Activated T-helper 2 cell treated with anti-CD3 and anti-CD28 coated beads, Interferon-gamma antibody, Interleukin-2, Interleukin-4, amounts not matched to agents 10 μg/mL and 5 μg/mL and 100 μg/mL, durations not matched to agents 14 hours and 24 hours and 36 hours (primary cell): Measurements from ENCODE around the gene ATG3. TPM values are rescaled to one million over a fixed set of nuclear protein-coding genes. Genes with fewer than 3 reads are reported as not detected.

Experiments
- DNase-seq: peaks from one replicate; pipeline ENCODE4 v3.0.0; 2021; ENCODE audit warnings: low spot score
- H3K27ac Mint-ChIP-seq: one replicate; pipeline ENCODE4 v1.8.0; 2021; ENCODE audit warnings: mixed read lengths
- H3K27me3 Mint-ChIP-seq: one replicate; pipeline ENCODE4 v1.8.0; 2021; ENCODE audit warnings: low read depth, mixed read lengths
- H3K36me3 Mint-ChIP-seq: one replicate; pipeline ENCODE4 v1.8.0; 2021; ENCODE audit warnings: low read depth, mixed read lengths
- H3K4me1 Mint-ChIP-seq: one replicate; pipeline ENCODE4 v1.8.0; 2021; ENCODE audit warnings: low read depth, mixed read lengths
- H3K4me3 Mint-ChIP-seq: one replicate; pipeline ENCODE4 v1.8.0; 2021; ENCODE audit warnings: low read depth, mild to moderate bottlenecking, moderate library complexity, mixed read lengths
- H3K9me3 Mint-ChIP-seq: one replicate; pipeline ENCODE4 v1.8.0; 2021; ENCODE audit warnings: mixed read lengths
- intact Hi-C: fragments of 100-400 bp; cut with micrococcal nuclease; formaldehyde crosslinking; loops from one replicate; pipeline ENCODE4 v1.15.1; 2023
- total RNA-seq: library from RNA; stranded (reverse); gene quantifications from 2 replicates; pipeline ENCODE4 v1.2.3, GENCODE V29; 2022

ATG3 gene
- total RNA-seq, 1 donor from 2014 or later = 61.6 TPM

GRCh38 chr3:112489674-112490479, 71.9 kb downstream of the ATG3 start:
- intact Hi-C loops = loop anchor here (2.0 to 10.0 kb wide), 3 partner anchors 29 to 1725 kb away; no protein-coding TSS in a partner anchor
- H3K9me3 Mint-ChIP-seq = peaks cover 8% of the 10 kb centered on the region
- DNase-seq = no peak
- H3K27me3 Mint-ChIP-seq = no peaks in the 10 kb centered on the region
- H3K27ac Mint-ChIP-seq = peak overlapping the region; percentile 92
- peak overlapping the region; percentile 70 for H3K4me3 Mint-ChIP-seq
- peaks cover 59% of the 10 kb centered on the region for H3K4me1 Mint-ChIP-seq
- H3K36me3 Mint-ChIP-seq = peaks cover 65% of the 10 kb centered on the region

DNA sequence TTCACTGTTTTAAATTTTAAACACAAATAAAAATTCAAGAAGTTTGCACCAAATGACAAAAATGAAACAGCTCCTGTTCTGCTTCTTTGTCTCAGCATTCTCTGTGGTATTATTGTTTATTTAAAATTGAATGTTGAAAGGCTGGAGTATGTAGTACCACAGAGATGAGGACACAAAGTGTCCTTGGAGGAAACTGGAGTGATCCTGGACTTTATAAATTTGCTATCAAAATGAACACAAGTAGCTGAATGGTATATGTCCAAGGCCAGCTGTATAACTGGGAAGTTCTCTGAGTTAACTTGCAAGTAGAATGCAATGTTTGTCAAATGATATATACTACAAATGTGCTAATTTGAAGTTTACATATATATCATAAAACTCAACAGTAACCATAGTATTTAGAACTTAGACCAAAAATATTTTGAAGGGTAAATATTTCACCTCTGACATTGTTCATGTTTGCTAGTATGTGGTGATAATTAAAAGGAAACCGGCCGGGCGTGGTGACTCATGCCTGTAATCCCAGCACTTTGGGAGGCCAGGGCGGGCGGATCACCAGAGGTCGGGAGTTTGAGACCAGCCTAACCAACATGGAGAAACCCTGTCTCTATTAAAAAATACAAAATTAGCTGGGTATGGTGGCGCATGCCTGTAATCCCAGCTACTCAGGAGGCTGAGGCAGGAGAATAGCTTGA, 74.8 kb downstream of the ATG3 start:
- DNase-seq = no peak
- Mint-ChIP-seq H3K4me1 (peaks cover 57% of the 10 kb centered on the region), H3K4me3 (no peak overlapping the region), H3K36me3 (peaks cover 55% of the 10 kb centered on the region), H3K27me3 (no peaks in the 10 kb centered on the region), H3K27ac (no peak overlapping the region), H3K9me3 (no peaks in the 10 kb centered on the region)
- intact Hi-C loops = no loop called here

DNA sequence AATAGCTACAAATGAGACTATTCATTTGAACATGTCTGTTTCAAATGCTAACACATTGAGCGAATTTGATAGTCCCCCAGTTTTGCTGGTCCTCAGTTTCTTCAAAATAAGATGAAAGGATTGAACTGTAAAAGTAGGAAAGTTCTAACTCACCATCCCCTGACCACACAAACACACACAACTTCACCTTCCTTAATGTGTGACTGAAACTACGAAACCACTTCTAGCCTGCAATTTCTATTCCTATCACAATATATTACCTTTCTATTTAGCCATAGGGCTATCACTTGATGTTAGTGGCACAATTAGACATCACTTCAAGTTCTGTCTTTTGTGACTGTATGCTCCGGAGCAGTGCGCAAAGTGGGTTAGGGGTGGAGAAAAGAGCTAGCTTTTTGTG, 77.4 kb downstream of the ATG3 start:
- Mint-ChIP-seq H3K36me3 (peaks cover 62% of the 10 kb centered on the region), H3K4me3 (no peak overlapping the region), H3K27ac (no peak overlapping the region), H3K9me3 (no peaks in the 10 kb centered on the region), H3K27me3 (no peaks in the 10 kb centered on the region), H3K4me1 (peaks cover 46% of the 10 kb centered on the region)
- DNase-seq = no peak
- intact Hi-C loops = no loop called here

GRCh38 chr3:112482675-112483074, 79.1 kb downstream of the ATG3 start:
- Mint-ChIP-seq H3K36me3 (peaks cover 65% of the 10 kb centered on the region), H3K4me3 (no peak overlapping the region), H3K9me3 (no peaks in the 10 kb centered on the region), H3K4me1 (peaks cover 42% of the 10 kb centered on the region), H3K27me3 (no peaks in the 10 kb centered on the region), H3K27ac (no peak overlapping the region)
- intact Hi-C loops = no loop called here
- no peak for DNase-seq

Other genes with a start within 250 kb of the ATG3 start
- 60.3 and 63.3 TPM in 2 replicates for gene CD200, start 228.8 kb downstream of the ATG3 start, total RNA-seq
- 31.1 and 35.7 TPM in 2 replicates for gene BTLA, start 62.5 kb downstream of the ATG3 start, total RNA-seq
- 12.6 and 17.8 TPM in 2 replicates for gene SLC35A5, start 83 bp upstream of the ATG3 start, total RNA-seq
- not detected in 2 replicates for gene CCDC80, start 79.2 kb upstream of the ATG3 start, total RNA-seq